Prostate gland (tissue), 2 donors: ENCODE data around the gene ZNF200. TPM values are rescaled to one million over a fixed set of nuclear protein-coding genes. Genes with fewer than 3 reads are reported as not detected.

ENCODE experiments used
- DNase-seq: peaks from one replicate; pipeline ENCODE4 v3.0.0-alpha.2; 2019; ENCODE audit warnings: low spot score
- H3K27ac ChIP-seq, 2 donors: fragments of 200-600 bp; sonication (generic); 2 replicates each; pipeline ENCODE4 v1.5.1; 2017 to 2019
- H3K27me3 ChIP-seq: fragments of 200-600 bp; sonication (generic); replicated peaks from 2 replicates; pipeline ENCODE4 v1.5.1; 2019; ENCODE audit not compliant: insufficient read depth
- H3K36me3 ChIP-seq, 2 donors: fragments of 200-600 bp; sonication (generic); 1 replicate in 1 of 2; 2 replicates in 1 of 2; pipeline versions ENCODE4 v1.5.1 to v1.8.1; 2017 to 2019
- H3K4me1 ChIP-seq: fragments of 200-600 bp; sonication (generic); replicated peaks from 2 replicates; pipeline ENCODE4 v1.5.1; 2019
- H3K4me3 ChIP-seq, 2 donors: fragments of 200-600 bp; sonication (generic); 2 replicates each; pipeline ENCODE4 v1.5.1; 2017 to 2019
- H3K9me3 ChIP-seq: fragments of 200-600 bp; sonication (generic); 2 replicates; pipeline ENCODE4 v1.5.1; 2017
- CTCF ChIP-seq, 4 experiments: fragments of 200-600 bp in 2 of 4; fragments of 450-650 bp in 2 of 4; sonication (generic) in 2 of 4; IDR thresholded peaks; 1 replicate in 3 of 4; 2 replicates in 1 of 4; pipeline ENCODE4 v1.5.1; 2016 to 2019; ENCODE audit warnings: antibody characterized with exemption in 4 of 4, mild to moderate bottlenecking in 2 of 4, moderate library complexity in 2 of 4
- POLR2A ChIP-seq: fragments of 450-650 bp; IDR thresholded peaks from one replicate; pipeline ENCODE4 v1.6.1; 2016; ENCODE audit warnings: antibody characterized with exemption, mild to moderate bottlenecking
- POLR2AphosphoS5 ChIP-seq: sonication (generic); formaldehyde crosslinking; IDR thresholded peaks from one replicate; pipeline ENCODE4 v1.6.1; 2017; ENCODE audit warnings: antibody characterized with exemption
- WGBS: methylation state at CpG from one replicate; pipeline ENCODE4 v1.1.5; 2018; 5-methylcytosine and 5-hydroxymethylcytosine counted together
- intact Hi-C: fragments of 100-400 bp; cut with DNase I; formaldehyde crosslinking; loops from one replicate; pipeline ENCODE4 v1.14.2; 2022
- total RNA-seq, 2 donors: library from RNA; depleted of rRNA; stranded (reverse); fragments of >200 nt; gene quantifications; one replicate each; pipeline ENCODE4 v1.1.0, GENCODE V29; 2016

The ZNF200 gene
- total RNA-seq, 2 donors from 2014 or later: 8.2 to 18.6 TPM

GRCh38 chr16:3175157-3176093 lies 59.5 kb downstream of the ZNF200 start:
- H3K4me1 ChIP-seq: peaks cover 2% of the 10 kb centered on the region
- H3K27me3 ChIP-seq: peaks cover 32% of the 10 kb centered on the region
- H3K27ac ChIP-seq: no peak overlapping the region
- H3K4me3 ChIP-seq: no peak overlapping the region
- H3K9me3 ChIP-seq: no peaks in the 10 kb centered on the region
- TF ChIP-seq POLR2AphosphoS5: no peak
- no peak for TF ChIP-seq POLR2A
- no peak for TF ChIP-seq CTCF (IDR thresholded peaks at IDR 0.05)
- DNase-seq: no peak
- WGBS: 11% methylated on average over 37 of the region's 39 CpGs
- intact Hi-C loops: no loop called here
- no peaks in the 10 kb centered on the region for H3K36me3 ChIP-seq

GRCh38 chr16:3174618-3175148 lies 60.3 kb downstream of the ZNF200 start:
- Histone ChIP-seq H3K9me3 (no peaks in the 10 kb centered on the region), H3K4me1 (peaks cover 6% of the 10 kb centered on the region), H3K4me3 (no peak overlapping the region), H3K27me3 (peaks cover 28% of the 10 kb centered on the region), H3K27ac (no peak overlapping the region), H3K36me3 (no peaks in the 10 kb centered on the region)
- 22% methylated on average over 28 of the region's 28 CpGs for WGBS
- intact Hi-C loops: no loop called here
- no peak for TF ChIP-seq POLR2AphosphoS5
- TF ChIP-seq POLR2A: no peak
- TF ChIP-seq CTCF (IDR thresholded peaks at IDR 0.05): no peak
- no peak for DNase-seq

- H3K4me1 ChIP-seq: peaks cover 6% of the 10 kb centered on the region
- H3K27me3 ChIP-seq: peaks cover 27% of the 10 kb centered on the region
- TF ChIP-seq CTCF (IDR thresholded peaks at IDR 0.05) (no peak), POLR2A (no peak), POLR2AphosphoS5 (no peak)
- H3K36me3 ChIP-seq: no peaks in the 10 kb centered on the region
- no peak for DNase-seq
- WGBS: 5% methylated on average over 24 of the region's 24 CpGs
- H3K27ac ChIP-seq: no peak overlapping the region
- intact Hi-C loops: no loop called here
- H3K4me3 ChIP-seq: no peak overlapping the region
- H3K9me3 ChIP-seq: no peaks in the 10 kb centered on the region
Observed at GRCh38 chr16:3173892-3174617, 60.9 kb downstream of the ZNF200 start.

Other genes starting within 250 kb of the ZNF200 start
- under 1 TPM in 1 of 2 donors, not detected in 1; 0.91 TPM for gene CLDN9, start 222.2 kb downstream of the ZNF200 start, total RNA-seq
- under 1 TPM in 1 of 2 donors, not detected in 1; 0.14 TPM for gene CLDN6, start 217.0 kb downstream of the ZNF200 start, total RNA-seq
- gene TNFRSF12A, start 214.8 kb downstream of the ZNF200 start, total RNA-seq: 10 to 100 TPM; 57.4 to 59.0 TPM
- gene HCFC1R1, start 211.2 kb downstream of the ZNF200 start, total RNA-seq: 10 to 100 TPM; 52.4 to 67.0 TPM
- gene THOC6, start 211.1 kb downstream of the ZNF200 start, total RNA-seq: 10 to 100 TPM; 22.9 to 28.0 TPM
- gene BICDL2, start 198.2 kb downstream of the ZNF200 start, total RNA-seq: 10 to 100 TPM; 54.6 to 59.6 TPM
- gene MMP25, start 188.6 kb downstream of the ZNF200 start, total RNA-seq: 1 to 10 TPM in 1 of 2 donors, under 1 TPM in 1; 0.74 to 1.4 TPM
- gene IL32, start 169.5 kb downstream of the ZNF200 start, total RNA-seq: 10 to 100 TPM; 13.5 to 33.3 TPM
- under 1 TPM in 1 of 2 donors, not detected in 1; 0.57 TPM for gene ZSCAN10, start 135.9 kb downstream of the ZNF200 start, total RNA-seq
- 10 to 100 TPM; 20.9 to 27.0 TPM for gene ZNF205, start 122.6 kb downstream of the ZNF200 start, total RNA-seq
- 10 to 100 TPM; 18.4 to 28.1 TPM for gene ZNF213, start 100.1 kb downstream of the ZNF200 start, total RNA-seq
- gene OR1F1, start 47.0 kb downstream of the ZNF200 start, total RNA-seq: not detected
- gene MEFV, start 21.5 kb upstream of the ZNF200 start, total RNA-seq: 1 to 10 TPM in 1 of 2 donors, under 1 TPM in 1; 0.77 to 5.9 TPM
- 10 to 100 TPM; 51.2 to 88.8 TPM for gene ZNF263, start 48.3 kb upstream of the ZNF200 start, total RNA-seq
- 10 to 100 TPM in 1 of 2 donors, 1 to 10 TPM in 1; 4.4 to 15.5 TPM for gene TIGD7, start 70.3 kb upstream of the ZNF200 start, total RNA-seq
- 10 to 100 TPM; 34.9 to 41.5 TPM for gene ZNF75A, start 70.3 kb upstream of the ZNF200 start, total RNA-seq
- 1 to 10 TPM in 1 of 2 donors, not detected in 1; 1.1 TPM for gene OR2C1, start 120.7 kb upstream of the ZNF200 start, total RNA-seq
- 10 to 100 TPM; 15.2 to 17.4 TPM for gene ZSCAN32, start 165.8 kb upstream of the ZNF200 start, total RNA-seq
- gene ZNF174, start 166.1 kb upstream of the ZNF200 start, total RNA-seq: 10 to 100 TPM; 11.2 to 19.8 TPM
- 1 to 10 TPM; 2.1 to 9.5 TPM for gene ZNF597, start 208.3 kb upstream of the ZNF200 start, total RNA-seq
- 10 to 100 TPM; 48.1 to 99.2 TPM for gene NAA60, start 208.5 kb upstream of the ZNF200 start, total RNA-seq